BLaER1 treated with 17β-estradiol and CSF1 and Interleukin-3, amounts not matched to agents 10 nM and 100 nM (cell line): ENCODE measurements around the gene ZNF273.

Experiments used
- H3K27ac ChIP-seq, 11 experiments: shearing (Covaris generic); formaldehyde crosslinking; 2 replicates each; pipeline ENCODE4 v1.8.1; 2022
- H3K27me3 ChIP-seq, 11 experiments: shearing (Covaris generic); formaldehyde crosslinking; 2 replicates each; pipeline ENCODE4 v1.8.1; 2022
- H3K36me3 ChIP-seq, 11 experiments: shearing (Covaris generic); formaldehyde crosslinking; 2 replicates each; pipeline ENCODE4 v1.8.1; 2022
- H3K4me1 ChIP-seq, 10 experiments: shearing (Covaris generic); formaldehyde crosslinking; 2 replicates each; pipeline ENCODE4 v1.8.1; 2022
- H3K4me2 ChIP-seq, 11 experiments: shearing (Covaris generic); formaldehyde crosslinking; 2 replicates each; pipeline ENCODE4 v1.8.1; 2022
- H3K4me3 ChIP-seq, 10 experiments: shearing (Covaris generic); formaldehyde crosslinking; 2 replicates each; pipeline ENCODE4 v1.8.1; 2022
- H3K9ac ChIP-seq, 11 experiments: shearing (Covaris generic); formaldehyde crosslinking; 2 replicates each; pipeline ENCODE4 v1.8.1; 2022
- H3K9me3 ChIP-seq, 11 experiments: shearing (Covaris generic); formaldehyde crosslinking; replicated peaks in 1 of 11; 2 replicates each; pipeline ENCODE4 v1.8.1; 2022
- H4K20me1 ChIP-seq, 11 experiments: shearing (Covaris generic); formaldehyde crosslinking; 2 replicates each; pipeline ENCODE4 v1.8.1; 2022
- Cebpa-rat ChIP-seq, 11 experiments: shearing (Covaris generic); IDR thresholded peaks; 2 replicates each; pipeline ENCODE4 v1.8.1; 2022

ZNF273 gene

DNA sequence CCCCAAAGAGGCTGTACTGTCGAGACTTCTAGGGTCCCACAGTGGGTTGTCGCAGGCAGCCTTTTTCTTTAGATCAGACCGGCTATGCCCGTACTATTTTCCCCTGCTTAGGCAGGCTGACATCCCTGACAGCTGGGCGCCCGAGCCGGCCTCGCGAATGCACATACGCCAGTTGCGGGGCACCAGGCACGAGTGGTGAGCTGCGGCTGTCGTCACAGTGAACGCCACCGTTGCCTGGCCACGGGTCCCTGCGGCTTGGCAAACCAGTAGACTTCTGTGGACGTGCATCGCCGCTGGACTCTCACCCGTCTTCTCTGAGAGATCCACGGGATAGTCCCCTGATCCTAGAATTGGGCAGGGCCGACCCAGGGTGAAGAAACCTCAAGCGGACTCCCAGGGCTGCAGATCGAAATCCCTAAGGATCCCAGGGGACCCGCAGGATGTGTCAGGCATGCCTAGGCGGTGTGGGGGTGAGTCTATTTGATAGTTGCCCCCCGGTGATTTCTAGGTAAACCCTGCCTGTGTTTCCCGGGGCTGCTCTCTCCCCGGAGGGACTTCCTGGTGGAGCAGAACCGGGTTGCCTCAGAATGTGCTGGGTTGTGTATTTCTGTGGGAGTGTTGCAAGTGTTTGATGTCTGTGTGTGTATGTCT lies 33.0 kb upstream of the ZNF273 start:
- no peak for TF ChIP-seq Cebpa-rat (IDR thresholded peaks at IDR 0.05)
- peaks cover 40 to 77% (median 64%) of the 10 kb centered on the region in 11 experiments for H3K9me3 ChIP-seq
- H3K4me1 ChIP-seq, result no peaks in the 10 kb centered on the region

GRCh38 chr7:64870656-64871055 lies 32.4 kb upstream of the ZNF273 start:
- peaks cover 46 to 84% (median 70%) of the 10 kb centered on the region in 11 experiments for H3K9me3 ChIP-seq
- H4K20me1 ChIP-seq, result no peaks in the 10 kb centered on the region
- no peak overlapping the region for H3K4me2 ChIP-seq
- H3K4me3 ChIP-seq, result no peak overlapping the region
- no peak overlapping the region for H3K27ac ChIP-seq
- no peaks in the 10 kb centered on the region for H3K36me3 ChIP-seq
- H3K4me1 ChIP-seq, result no peaks in the 10 kb centered on the region
- no peak for TF ChIP-seq Cebpa-rat (IDR thresholded peaks at IDR 0.05)
- H3K9ac ChIP-seq, result no peak overlapping the region
- H3K27me3 ChIP-seq, result no peaks in the 10 kb centered on the region

More for the DNA sequence above, 33.0 kb upstream of the ZNF273 start:
- Histone ChIP-seq H3K4me3 (no peak overlapping the region), H3K9ac (no peak overlapping the region), H3K27me3 (no peaks in the 10 kb centered on the region), H3K4me2 (no peak overlapping the region), H4K20me1 (no peaks in the 10 kb centered on the region), H3K36me3 (no peaks in the 10 kb centered on the region), H3K27ac (no peak overlapping the region)

- H3K27me3 ChIP-seq, result no peaks in the 10 kb centered on the region
- no peaks in the 10 kb centered on the region for H3K36me3 ChIP-seq
- no peak overlapping the region for H3K9ac ChIP-seq
- TF ChIP-seq Cebpa-rat (IDR thresholded peaks at IDR 0.05), result no peak
- no peak overlapping the region for H3K27ac ChIP-seq
- no peak overlapping the region for H3K4me3 ChIP-seq
- H3K4me1 ChIP-seq, result no peaks in the 10 kb centered on the region
- H3K4me2 ChIP-seq, result no peak overlapping the region
- H4K20me1 ChIP-seq, result no peaks in the 10 kb centered on the region
- H3K9me3 ChIP-seq, result peaks cover 57 to 95% (median 81%) of the 10 kb centered on the region in 11 experiments
These were observed 31.3 kb upstream of the ZNF273 start for GRCh38 chr7:64871761-64872160.

DNA sequence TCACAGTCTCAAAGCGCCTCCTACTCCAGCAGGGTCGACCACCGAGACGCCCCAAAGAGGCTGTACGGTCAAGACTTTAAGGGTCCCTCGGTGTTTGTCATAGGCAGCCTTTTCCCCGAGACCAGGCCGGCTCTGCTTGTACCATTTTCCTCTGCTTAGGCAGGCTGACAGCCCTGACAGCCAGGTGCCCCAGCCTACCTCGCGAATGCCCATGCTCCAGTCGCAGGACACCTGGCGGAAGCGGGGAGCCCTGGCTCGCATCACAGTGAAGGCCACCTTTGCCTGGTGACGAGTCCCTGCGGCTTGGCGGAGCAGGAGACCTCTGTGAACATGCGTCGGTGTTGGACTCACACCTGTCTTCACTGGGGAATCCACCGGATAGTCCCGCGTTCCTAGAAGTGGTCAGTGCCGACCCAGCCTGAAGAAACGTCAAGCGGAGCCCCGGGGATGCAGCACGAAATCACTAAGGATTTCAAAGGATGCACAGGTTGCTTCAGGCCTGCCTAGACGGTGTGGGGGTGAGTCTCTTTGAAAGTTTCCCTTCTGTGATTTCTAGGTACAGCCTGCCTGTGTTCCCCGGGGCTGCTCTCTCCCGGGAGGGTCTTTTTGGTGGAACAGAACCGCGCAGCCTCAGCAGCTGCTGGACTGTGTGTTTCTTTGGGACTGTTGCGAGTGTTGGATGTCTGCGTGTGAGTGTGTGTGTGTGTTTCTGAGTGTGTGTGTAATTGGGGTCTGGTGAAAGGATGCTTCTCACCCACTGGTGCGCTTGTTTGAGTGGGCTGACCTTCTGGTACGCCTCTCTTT lies 30.5 kb upstream of the ZNF273 start:
- Histone ChIP-seq H3K4me2 (no peak overlapping the region), H4K20me1 (no peaks in the 10 kb centered on the region), H3K27ac (no peak overlapping the region), H3K27me3 (no peaks in the 10 kb centered on the region), H3K9ac (no peak overlapping the region), H3K9me3 (peaks cover 65 to 100% (median 89%) of the 10 kb centered on the region in 11 experiments), H3K4me1 (no peaks in the 10 kb centered on the region), H3K36me3 (no peaks in the 10 kb centered on the region), H3K4me3 (no peak overlapping the region)
- TF ChIP-seq Cebpa-rat (IDR thresholded peaks at IDR 0.05), result no peak

DNA sequence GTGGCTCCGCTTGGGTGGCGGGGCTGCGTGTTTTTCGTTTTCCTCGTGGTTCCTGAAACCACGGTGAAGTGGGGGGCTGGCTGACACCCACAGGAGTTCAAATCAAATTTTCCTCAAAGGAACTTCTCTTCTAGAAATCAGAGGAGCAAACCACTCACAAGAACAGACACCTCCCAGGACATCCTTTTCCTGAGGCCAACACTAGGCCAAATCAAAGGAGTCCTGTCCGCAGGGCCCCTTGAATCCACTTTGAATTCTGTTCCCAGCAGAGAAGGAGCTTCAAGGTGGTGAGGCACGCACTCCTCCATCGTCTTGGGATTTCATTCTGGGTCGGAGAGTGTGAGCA lies 29.9 kb upstream of the ZNF273 start:
- H4K20me1 ChIP-seq, result no peaks in the 10 kb centered on the region
- TF ChIP-seq Cebpa-rat (IDR thresholded peaks at IDR 0.05), result no peak
- no peaks in the 10 kb centered on the region for H3K27me3 ChIP-seq
- H3K27ac ChIP-seq, result no peak overlapping the region
- H3K4me1 ChIP-seq, result no peaks in the 10 kb centered on the region
- peaks cover 71 to 100% (median 94%) of the 10 kb centered on the region in 11 experiments for H3K9me3 ChIP-seq
- H3K4me3 ChIP-seq, result no peak overlapping the region
- H3K36me3 ChIP-seq, result no peaks in the 10 kb centered on the region
- no peak overlapping the region for H3K4me2 ChIP-seq
- no peak overlapping the region for H3K9ac ChIP-seq

- Histone ChIP-seq H3K9ac (no peak overlapping the region), H3K9me3 (peaks cover 75 to 100% (median 95%) of the 10 kb centered on the region in 11 experiments), H3K27me3 (no peaks in the 10 kb centered on the region), H3K4me1 (no peaks in the 10 kb centered on the region; a peak in 1 of 20 replicates), H4K20me1 (no peaks in the 10 kb centered on the region), H3K4me2 (no peak overlapping the region), H3K4me3 (no peak overlapping the region), H3K36me3 (no peaks in the 10 kb centered on the region), H3K27ac (no peak overlapping the region)
- no peak for TF ChIP-seq Cebpa-rat (IDR thresholded peaks at IDR 0.05)
These were observed 29.6 kb upstream of the ZNF273 start for GRCh38 chr7:64873517-64873916.

DNA sequence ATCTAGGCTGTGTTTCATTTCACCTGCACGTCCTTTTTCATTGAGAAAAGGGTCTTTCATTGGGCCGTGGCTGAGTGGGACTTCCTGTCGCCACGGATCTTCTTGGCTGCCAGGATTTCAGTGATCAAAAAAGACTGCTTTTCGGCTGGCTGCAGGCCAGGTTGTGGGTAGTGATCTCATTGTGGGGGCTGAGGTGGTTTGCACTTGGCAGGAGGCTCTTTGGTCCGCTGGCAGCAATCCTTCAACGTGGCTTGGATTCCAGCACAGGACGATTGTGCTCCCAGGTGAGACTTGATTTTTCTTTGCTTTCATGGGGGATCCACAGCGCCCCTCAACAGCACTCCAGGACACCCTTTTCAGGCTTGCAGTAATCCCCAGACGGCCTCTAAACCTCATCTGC lies 29.0 kb upstream of the ZNF273 start:
- H3K9ac ChIP-seq, result no peak overlapping the region
- H3K4me2 ChIP-seq, result no peak overlapping the region
- no peaks in the 10 kb centered on the region for H3K27me3 ChIP-seq
- no peak for TF ChIP-seq Cebpa-rat (IDR thresholded peaks at IDR 0.05)
- no peaks in the 10 kb centered on the region for H3K36me3 ChIP-seq
- H3K27ac ChIP-seq, result no peak overlapping the region
- H3K4me3 ChIP-seq, result no peak overlapping the region
- no peaks in the 10 kb centered on the region for H4K20me1 ChIP-seq
- H3K4me1 ChIP-seq, result peaks cover 0 to 4% (median 0%) of the 10 kb centered on the region in 10 experiments; a peak in 3 of 20 replicates
- peaks cover 77 to 100% (median 96%) of the 10 kb centered on the region in 11 experiments for H3K9me3 ChIP-seq

DNA sequence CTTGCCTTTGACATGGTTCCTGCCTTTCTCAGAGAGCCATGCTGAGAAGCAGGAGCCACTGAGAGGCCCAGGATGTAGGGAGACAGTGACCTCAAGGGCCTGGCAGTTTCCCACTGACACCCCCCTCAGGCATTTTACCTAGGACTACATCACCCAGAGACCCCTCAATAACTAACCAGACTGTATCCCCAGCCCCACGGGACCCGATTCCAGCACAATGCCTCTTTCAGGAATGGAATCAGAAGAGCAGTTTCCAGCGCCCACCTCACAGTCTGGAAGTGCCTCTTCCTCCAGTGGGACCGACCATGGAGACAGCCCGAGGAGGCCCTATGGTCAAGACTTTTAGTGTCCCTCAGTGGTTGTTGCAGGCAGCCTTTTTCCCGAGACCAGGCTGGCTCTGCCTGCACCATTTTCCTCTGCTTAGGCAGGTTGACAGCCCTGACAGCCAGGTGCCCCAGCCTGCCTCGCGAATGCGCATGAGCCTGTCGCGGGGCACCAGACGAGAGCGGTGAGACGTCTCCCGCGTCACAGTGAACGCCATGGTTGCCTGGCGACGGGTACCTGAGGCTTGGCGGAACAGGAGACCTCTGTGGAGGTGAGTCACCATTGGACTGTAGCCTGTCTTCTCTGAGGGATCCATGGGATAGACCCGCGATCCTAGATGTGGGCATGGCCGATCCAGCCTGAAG lies 28.4 kb upstream of the ZNF273 start:
- Histone ChIP-seq H4K20me1 (no peaks in the 10 kb centered on the region), H3K9me3 (peaks cover 78 to 100% (median 96%) of the 10 kb centered on the region in 11 experiments), H3K4me2 (no peak overlapping the region), H3K4me3 (no peak overlapping the region), H3K27me3 (no peaks in the 10 kb centered on the region), H3K9ac (no peak overlapping the region), H3K36me3 (no peaks in the 10 kb centered on the region), H3K4me1 (peaks cover 0 to 4% (median 0%) of the 10 kb centered on the region in 10 experiments; a peak in 3 of 20 replicates), H3K27ac (no peak overlapping the region)
- TF ChIP-seq Cebpa-rat (IDR thresholded peaks at IDR 0.05), result no peak

GRCh38 chr7:64875258-64875657 lies 27.8 kb upstream of the ZNF273 start:
- Histone ChIP-seq H3K4me3 (no peak overlapping the region), H3K4me2 (no peak overlapping the region), H3K27ac (no peak overlapping the region), H3K27me3 (no peaks in the 10 kb centered on the region), H3K4me1 (peaks cover 0 to 4% (median 0%) of the 10 kb centered on the region in 10 experiments; a peak in 3 of 20 replicates), H3K9ac (no peak overlapping the region), H4K20me1 (no peaks in the 10 kb centered on the region), H3K36me3 (no peaks in the 10 kb centered on the region), H3K9me3 (peaks cover 78 to 100% (median 96%) of the 10 kb centered on the region in 11 experiments)
- no peak for TF ChIP-seq Cebpa-rat (IDR thresholded peaks at IDR 0.05)
